ENCODE results near the gene CTSZ.

GRCh38 chr20:58989196-58989595 lies 17.9 kb downstream of the CTSZ start:
- no peak for TF ChIP-seq EZH2phosphoT487 (IDR thresholded peaks at IDR 0.05; ENCODE audit: low read depth)
- no peak for TF ChIP-seq CTCF (IDR thresholded peaks at IDR 0.05; ENCODE audit: low read depth, low read length)

Data from OCI-LY3 (cell line).